SH-SY5Y (cell line): ENCODE measurements around the gene C2CD4A.

Experiments
- GATA2 ChIP-seq: IDR thresholded peaks from 2 replicates; pipeline ENCODE4 v1.6.1; 2011; ENCODE audit warnings: mild to moderate bottlenecking, low read depth, low read length
- GATA3 ChIP-seq: IDR thresholded peaks from 2 replicates; pipeline ENCODE4 v1.6.1; 2011; ENCODE audit warnings: low read depth, mild to moderate bottlenecking, low read length, moderate library complexity

DNA sequence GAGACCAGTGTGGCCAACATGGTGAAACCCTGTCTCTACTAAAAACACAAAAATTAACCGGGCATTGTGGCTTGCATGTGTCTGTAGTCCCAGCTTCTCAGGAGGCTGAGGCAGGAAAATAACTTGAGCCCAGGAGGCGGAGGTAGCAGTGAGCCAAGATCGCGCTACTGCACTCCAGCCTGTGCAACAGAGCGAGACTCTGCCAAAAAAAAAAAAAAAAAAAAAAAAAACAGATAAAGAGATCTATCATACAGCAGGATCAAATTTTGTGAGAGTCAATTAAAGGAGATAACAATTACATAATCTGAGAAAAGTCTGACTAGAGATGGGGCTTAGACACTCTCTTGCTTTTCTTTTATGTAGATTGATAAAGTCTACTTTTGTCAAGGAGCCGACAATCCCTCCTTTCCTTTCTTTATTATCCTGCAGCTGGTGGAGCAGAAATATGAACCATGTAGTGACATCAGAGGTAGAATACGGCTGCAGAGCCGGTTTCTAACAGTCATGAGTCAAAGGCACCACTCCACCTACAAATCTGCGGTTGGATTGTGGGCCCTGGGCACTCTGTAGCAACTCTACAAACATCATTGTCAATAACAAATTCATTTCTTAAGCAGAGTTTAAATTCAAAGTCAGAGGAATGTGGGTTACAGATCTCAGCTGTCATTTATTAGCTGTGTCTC lies 9.0 kb downstream of the C2CD4A start:
- TF ChIP-seq GATA2: peak; percentile 5; the same call in 1 of the 2 replicates
- no peak for TF ChIP-seq GATA3
